NB4 (cell line): ENCODE data around the gene CIAO3.
A peak's percentile ranks its signal among the peaks of the same experiment; 100 is the strongest.

Source experiments
- DNase-seq: peaks from one replicate; pipeline ENCODE4 v3.0.0; 2010; ENCODE audit warnings: low read depth
- H3K4me3 ChIP-seq: one replicate; pipeline ENCODE4 v1.5.1; 2011; ENCODE audit warnings: mild to moderate bottlenecking, low read depth, low read length, moderate library complexity
- MYC ChIP-seq: IDR thresholded peaks from 2 replicates; pipeline ENCODE4 v1.6.1; 2011; ENCODE audit warnings: low read depth, low read length
- POLR2A ChIP-seq: IDR thresholded peaks from 2 replicates; pipeline ENCODE4 v1.6.1; 2011; ENCODE audit warnings: mild to moderate bottlenecking; ENCODE audit not compliant: insufficient read length; ENCODE audit errors: extremely low read depth
- TF ChIP-seq, protein P1 (sequence below): IDR thresholded peaks from one replicate; pipeline ENCODE4 v1.5.1; 2012; ENCODE audit warnings: low read depth, low read length
- TF ChIP-seq, protein P2 (sequence below): IDR thresholded peaks from 2 replicates; pipeline ENCODE4 v1.6.1; 2011; ENCODE audit warnings: low read depth, low read length

Gene CIAO3

DNA sequence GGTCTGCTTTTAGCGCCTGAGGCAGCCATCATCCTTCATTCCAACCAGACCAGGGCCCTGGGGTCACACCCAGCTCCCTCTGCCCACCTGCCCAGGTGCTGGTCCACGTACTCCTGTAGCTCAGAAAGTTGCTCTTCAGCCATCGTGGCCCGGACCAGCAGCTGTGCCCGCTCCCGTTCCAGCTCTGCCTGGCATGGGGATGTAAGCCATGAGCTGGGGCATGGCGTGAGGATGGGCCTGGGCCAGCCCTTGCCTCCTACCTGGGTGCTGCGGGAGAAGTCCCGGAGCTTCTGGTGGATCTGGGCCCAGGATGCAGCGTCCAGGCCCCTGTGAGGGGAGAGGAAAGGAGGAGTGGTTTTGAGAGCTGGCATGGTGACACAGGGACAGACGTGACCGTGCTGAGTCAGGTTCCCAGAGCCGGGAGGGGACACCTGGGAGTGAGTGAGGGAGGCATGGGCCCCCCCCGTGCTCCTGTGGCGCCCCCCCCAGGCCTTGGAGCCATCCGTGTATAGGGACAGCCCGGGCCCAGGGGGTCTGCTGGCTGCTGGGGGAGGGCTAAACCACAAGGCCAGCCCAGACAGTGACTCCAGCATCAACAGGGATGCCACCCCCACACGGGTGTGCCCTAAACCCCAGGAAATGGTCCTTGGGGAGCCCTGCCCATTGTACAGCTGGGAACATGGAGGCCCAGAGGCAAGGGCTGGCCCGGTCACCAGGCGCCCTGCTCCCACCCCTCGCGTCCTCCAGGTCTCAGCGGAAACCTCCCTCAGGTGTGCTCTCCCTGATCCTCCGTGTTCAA, 17.8 kb downstream of the CIAO3 start:
- no peak for DNase-seq
- TF ChIP-seq MYC, result no peak
- TF ChIP-seq, protein P1, sequence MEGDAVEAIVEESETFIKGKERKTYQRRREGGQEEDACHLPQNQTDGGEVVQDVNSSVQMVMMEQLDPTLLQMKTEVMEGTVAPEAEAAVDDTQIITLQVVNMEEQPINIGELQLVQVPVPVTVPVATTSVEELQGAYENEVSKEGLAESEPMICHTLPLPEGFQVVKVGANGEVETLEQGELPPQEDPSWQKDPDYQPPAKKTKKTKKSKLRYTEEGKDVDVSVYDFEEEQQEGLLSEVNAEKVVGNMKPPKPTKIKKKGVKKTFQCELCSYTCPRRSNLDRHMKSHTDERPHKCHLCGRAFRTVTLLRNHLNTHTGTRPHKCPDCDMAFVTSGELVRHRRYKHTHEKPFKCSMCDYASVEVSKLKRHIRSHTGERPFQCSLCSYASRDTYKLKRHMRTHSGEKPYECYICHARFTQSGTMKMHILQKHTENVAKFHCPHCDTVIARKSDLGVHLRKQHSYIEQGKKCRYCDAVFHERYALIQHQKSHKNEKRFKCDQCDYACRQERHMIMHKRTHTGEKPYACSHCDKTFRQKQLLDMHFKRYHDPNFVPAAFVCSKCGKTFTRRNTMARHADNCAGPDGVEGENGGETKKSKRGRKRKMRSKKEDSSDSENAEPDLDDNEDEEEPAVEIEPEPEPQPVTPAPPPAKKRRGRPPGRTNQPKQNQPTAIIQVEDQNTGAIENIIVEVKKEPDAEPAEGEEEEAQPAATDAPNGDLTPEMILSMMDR, result no peak
- TF ChIP-seq, protein P2, sequence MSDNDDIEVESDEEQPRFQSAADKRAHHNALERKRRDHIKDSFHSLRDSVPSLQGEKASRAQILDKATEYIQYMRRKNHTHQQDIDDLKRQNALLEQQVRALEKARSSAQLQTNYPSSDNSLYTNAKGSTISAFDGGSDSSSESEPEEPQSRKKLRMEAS, result no peak
- TF ChIP-seq POLR2A, result no peak

DNA sequence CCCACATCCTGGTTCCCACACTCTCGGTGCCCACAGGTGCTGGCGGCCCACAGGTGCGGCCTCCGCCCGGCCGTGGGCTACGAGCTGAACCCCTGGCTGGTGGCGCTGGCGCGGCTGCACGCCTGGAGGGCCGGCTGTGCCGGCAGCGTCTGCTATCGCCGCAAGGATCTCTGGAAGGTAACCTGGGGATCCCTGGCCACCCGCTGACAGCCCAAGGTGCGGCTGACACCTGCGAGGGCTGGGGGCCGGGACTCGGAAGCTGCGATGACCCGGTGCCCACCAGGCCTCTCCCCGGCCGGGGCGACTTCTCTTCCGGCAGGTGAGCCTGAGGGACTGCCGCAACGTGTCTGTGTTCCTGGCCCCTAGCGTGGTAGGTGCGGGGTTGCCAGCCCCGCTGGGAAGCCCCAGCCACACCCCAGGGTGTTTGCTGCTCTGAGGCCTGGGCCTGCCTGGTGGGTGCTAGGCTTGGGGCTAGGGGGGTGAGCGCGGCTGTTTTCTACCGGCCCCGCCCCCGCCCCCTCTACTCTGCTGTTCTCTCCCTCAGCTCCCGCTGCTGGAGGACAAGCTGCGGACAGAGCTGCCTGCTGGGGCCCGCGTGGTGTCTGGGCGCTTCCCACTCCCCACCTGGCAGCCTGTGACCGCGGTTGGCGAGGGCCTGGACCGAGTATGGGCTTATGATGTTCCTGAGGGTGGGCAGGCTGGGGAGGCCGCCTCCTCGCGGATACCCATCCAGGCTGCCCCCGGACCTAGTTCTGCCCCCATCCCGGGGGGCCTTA, 18.8 kb downstream of the CIAO3 start:
- no peak for DNase-seq

More for the DNA sequence above, 17.8 kb downstream of the CIAO3 start:
- H3K4me3 ChIP-seq, result no peak overlapping the region

DNA sequence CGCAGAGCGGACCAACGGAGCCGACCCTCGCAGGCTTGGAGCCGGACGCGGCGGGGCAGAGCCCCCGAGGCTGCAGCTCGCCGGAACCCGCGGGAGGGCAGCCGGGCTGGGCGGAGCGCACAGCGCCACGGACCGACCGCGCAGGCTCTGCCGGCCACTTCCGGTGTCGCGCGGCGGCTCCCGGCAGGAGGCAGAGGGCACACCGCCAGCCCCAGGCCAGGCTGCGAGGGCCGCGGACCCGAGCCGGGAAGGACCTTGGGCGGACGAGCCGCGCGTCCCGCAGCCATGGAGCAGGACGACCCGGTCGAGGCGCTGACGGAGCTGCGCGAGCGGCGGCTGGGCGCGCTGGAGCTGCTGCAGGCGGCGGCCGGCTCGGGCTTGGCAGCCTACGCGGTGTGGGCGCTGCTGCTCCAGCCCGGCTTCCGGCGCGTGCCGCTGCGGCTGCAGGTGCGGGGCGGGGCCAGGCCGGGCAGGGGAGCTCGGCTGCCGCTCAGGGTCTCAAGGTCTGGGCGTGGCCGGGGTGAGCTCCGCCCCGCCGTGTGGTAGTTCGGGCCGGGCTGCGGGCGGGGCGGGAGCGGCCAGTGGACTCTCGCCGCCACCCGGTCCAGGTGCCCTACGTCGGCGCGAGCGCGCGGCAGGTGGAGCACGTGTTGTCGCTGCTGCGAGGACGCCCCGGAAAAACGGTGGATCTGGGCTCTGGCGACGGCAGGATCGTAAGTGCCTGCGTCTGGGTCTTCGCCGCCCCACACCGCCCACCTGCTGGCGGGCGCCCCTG, 19.6 kb downstream of the CIAO3 start, which contains the start of gene ANTKMT:
TSS of gene ANTKMT (plus strand) at position 157 of the 775 bp plus-strand sequence. CDS start at position 286, 129 bp downstream.
- TF ChIP-seq POLR2A, result peak; percentile 74
- TF ChIP-seq, protein P2, result peak; percentile 86
- TF ChIP-seq, protein P1, result no peak
- H3K4me3 ChIP-seq, result peak within 1 kb of the TSS; percentile 60
- DNase-seq, result peak; percentile 89

More for the DNA sequence above, 18.8 kb downstream of the CIAO3 start:
- TF ChIP-seq, protein P1, result no peak
- TF ChIP-seq POLR2A (no peak), MYC (no peak)
- TF ChIP-seq, protein P2, result no peak
- H3K4me3 ChIP-seq, result peak overlapping the region; percentile 30

DNA sequence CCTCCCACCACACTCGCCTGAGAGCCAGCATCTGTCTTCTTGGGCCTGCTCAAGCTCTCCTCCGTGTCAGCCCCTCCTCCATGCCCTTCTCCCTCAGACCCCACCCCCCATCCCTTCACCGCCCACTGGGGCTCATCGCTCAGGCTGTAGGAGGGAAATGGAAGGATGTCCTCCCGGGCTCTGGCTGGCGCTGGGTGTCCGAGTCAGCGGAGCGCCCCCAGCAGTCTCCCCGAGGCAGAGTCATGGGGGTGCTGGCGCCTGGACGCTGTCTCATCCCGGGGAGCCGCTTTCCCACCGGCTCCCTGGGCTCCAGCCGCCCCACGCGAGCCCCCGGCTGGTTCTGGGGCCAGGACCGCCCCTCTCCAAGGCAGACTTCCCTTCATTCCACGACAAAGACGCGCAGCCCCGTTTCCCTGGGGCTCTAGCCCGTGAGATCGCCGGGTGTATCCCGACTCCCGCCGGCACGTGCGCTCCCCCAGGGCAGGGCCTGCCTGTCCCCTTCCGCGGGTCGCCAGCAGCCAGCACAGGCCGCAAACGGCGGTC, 20.3 kb downstream of the CIAO3 start:
- TF ChIP-seq, protein P2, result 0 out of 2 replicates have a peak, but pooled peaks have one; percentile 40
- TF ChIP-seq, protein P1, result peak; percentile 22
- TF ChIP-seq POLR2A (no peak), MYC (peak; percentile 42)
- peak; percentile 90 for DNase-seq
- H3K4me3 ChIP-seq, result peak overlapping the region; percentile 60

DNA sequence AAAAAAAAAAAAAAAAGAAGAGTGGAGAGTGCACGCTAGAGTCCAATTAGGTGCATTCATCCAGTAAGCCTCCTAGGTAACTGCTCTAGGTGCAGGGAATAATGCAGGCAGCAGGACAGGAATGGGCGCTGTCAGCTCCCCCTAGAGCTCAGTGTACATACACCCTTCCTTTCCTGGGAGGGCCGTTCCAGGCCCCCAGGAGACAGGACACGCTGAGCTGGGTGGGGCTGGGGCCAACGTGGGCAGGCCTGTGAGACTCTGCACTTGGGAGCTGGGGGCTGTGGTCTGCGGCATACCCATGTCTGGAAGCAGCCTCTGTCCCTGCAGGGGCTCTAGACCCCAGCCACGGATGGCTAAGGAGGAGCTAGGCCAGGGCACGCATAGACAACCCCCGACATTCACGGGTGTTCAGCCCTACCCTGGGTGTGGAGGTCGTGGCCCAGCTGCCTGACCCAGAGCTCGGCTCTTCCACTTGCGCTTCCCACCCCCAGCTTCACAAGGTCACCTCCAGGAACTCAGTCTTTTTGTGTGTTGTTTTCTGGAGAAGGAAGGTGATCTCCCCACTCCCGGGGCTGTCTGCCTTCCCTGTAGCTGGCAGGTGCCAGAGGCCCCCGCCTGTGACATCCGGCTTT, 20.9 kb downstream of the CIAO3 start:
- peak; percentile 68 for DNase-seq
- peak overlapping the region; percentile 60 for H3K4me3 ChIP-seq
- no peak for TF ChIP-seq MYC
- TF ChIP-seq, protein P1, result peak; percentile 19
